Liver (tissue), 3 donors: Measurements from ENCODE around the gene RAB5B.

Experiments used
- ATF3 ChIP-seq: IDR thresholded peaks from 2 replicates; pipeline ENCODE4 v1.6.1; 2016; ENCODE audit warnings: antibody characterized with exemption
- CTCF ChIP-seq: fragments of 150-350 bp; IDR thresholded peaks from 2 replicates; pipeline ENCODE4 v1.5.1; 2017; ENCODE audit warnings: improper control_type of control experiment, low read depth, low read length; ENCODE audit not compliant: missing input control
- HNF4A ChIP-seq, 2 donors: conservative IDR thresholded peaks; 2 replicates each; pipeline ENCODE4 v1.6.1; 2016; ENCODE audit warnings: antibody characterized with exemption in 2 of 2, mild to moderate bottlenecking in 2 of 2
- REST ChIP-seq: IDR thresholded peaks from 2 replicates; pipeline ENCODE4 v1.6.1; 2016; ENCODE audit warnings: antibody characterized with exemption, mild to moderate bottlenecking
- SP1 ChIP-seq: IDR thresholded peaks from 2 replicates; pipeline ENCODE4 v1.6.1; 2018; ENCODE audit warnings: antibody characterized with exemption, mild to moderate bottlenecking
- TAF1 ChIP-seq: conservative IDR thresholded peaks from 2 replicates; pipeline ENCODE4 v1.6.1; 2016; ENCODE audit warnings: antibody characterized with exemption, mild to moderate bottlenecking
- YY1 ChIP-seq: IDR thresholded peaks from 2 replicates; pipeline ENCODE4 v1.6.1; 2016; ENCODE audit warnings: antibody characterized with exemption, mild to moderate bottlenecking
- donor health status: healthy.
- donor health status: healthy.

- TF ChIP-seq CTCF (no peak), REST (no peak), HNF4A (conservative IDR thresholded peaks at IDR 0.05) (no peak), SP1 (no peak), TAF1 (no peak), ATF3 (no peak), YY1 (no peak)
Measured at GRCh38 chr12:56020423-56021184, 46.7 kb downstream of the RAB5B start, which contains the start of gene IKZF4.
